Mononuclear cell (primary cell): ENCODE measurements around the gene SOX21. TPM values are rescaled to one million over a fixed set of nuclear protein-coding genes. Genes with fewer than 3 reads are reported as not detected.

Source experiments
- H3K27me3 ChIP-seq: 2 replicates; pipeline ENCODE4 v1.6.0; 2011; ENCODE audit warnings: low read length, control low read depth; ENCODE audit not compliant: insufficient read depth
- H3K4me1 ChIP-seq: 2 replicates; pipeline ENCODE4 v1.5.1; 2011; ENCODE audit warnings: mild to moderate bottlenecking, low read length, control low read depth; ENCODE audit not compliant: insufficient read depth
- H3K4me3 ChIP-seq: 2 replicates; pipeline ENCODE4 v1.5.1; 2011; ENCODE audit warnings: mild to moderate bottlenecking, low read length, moderate library complexity
- H3K9me3 ChIP-seq: 2 replicates; pipeline ENCODE4 v1.5.1; 2011; ENCODE audit warnings: low read depth, mild to moderate bottlenecking, control low read depth, low read length
- total RNA-seq: library from RNA; depleted of rRNA; stranded (reverse); fragments of >200 nt; gene quantifications from one replicate; pipeline ENCODE4 v1.2.3, GENCODE V29; 2012

Gene SOX21
- total RNA-seq, 1 donor: not detected

- peaks cover 13% of the 10 kb centered on the region for H3K4me1 ChIP-seq
- H3K4me3 ChIP-seq: no peak overlapping the region
- peaks cover 84% of the 10 kb centered on the region for H3K27me3 ChIP-seq
- no peaks in the 10 kb centered on the region for H3K9me3 ChIP-seq
Observed at GRCh38 chr13:94712812-94713560, 641 bp upstream of the SOX21 start.

- Histone ChIP-seq H3K9me3 (no peaks in the 10 kb centered on the region), H3K4me3 (no peak overlapping the region), H3K4me1 (peaks cover 18% of the 10 kb centered on the region), H3K27me3 (peaks cover 86% of the 10 kb centered on the region)
Observed at GRCh38 chr13:94711561-94712286, 621 bp downstream of the SOX21 start.

GRCh38 chr13:94710881-94711560 is 1.3 kb downstream of the SOX21 start:
- no peaks in the 10 kb centered on the region for H3K9me3 ChIP-seq
- H3K27me3 ChIP-seq: peaks cover 86% of the 10 kb centered on the region
- peaks cover 18% of the 10 kb centered on the region for H3K4me1 ChIP-seq
- no peak overlapping the region for H3K4me3 ChIP-seq

GRCh38 chr13:94710065-94710781 is 2.1 kb downstream of the SOX21 start:
- H3K4me3 ChIP-seq: no peak overlapping the region
- H3K9me3 ChIP-seq: no peaks in the 10 kb centered on the region
- peaks cover 18% of the 10 kb centered on the region for H3K4me1 ChIP-seq
- H3K27me3 ChIP-seq: peaks cover 86% of the 10 kb centered on the region

GRCh38 chr13:94709001-94709834 is 3.1 kb downstream of the SOX21 start:
- Histone ChIP-seq H3K27me3 (peaks cover 85% of the 10 kb centered on the region), H3K4me3 (no peak overlapping the region), H3K4me1 (peaks cover 18% of the 10 kb centered on the region)

GRCh38 chr13:94708031-94708859 is 4.1 kb downstream of the SOX21 start:
- Histone ChIP-seq H3K4me3 (no peak overlapping the region), H3K27me3 (peaks cover 87% of the 10 kb centered on the region), H3K4me1 (peaks cover 18% of the 10 kb centered on the region), H3K9me3 (no peaks in the 10 kb centered on the region)

More at GRCh38 chr13:94709001-94709834, 3.1 kb downstream of the SOX21 start:
- H3K9me3 ChIP-seq: no peaks in the 10 kb centered on the region

- Histone ChIP-seq H3K4me3 (no peak overlapping the region), H3K4me1 (peaks cover 18% of the 10 kb centered on the region), H3K9me3 (no peaks in the 10 kb centered on the region), H3K27me3 (peaks cover 88% of the 10 kb centered on the region)
Observed at GRCh38 chr13:94707400-94708021, 4.8 kb downstream of the SOX21 start.

- H3K4me3 ChIP-seq: no peak overlapping the region
- H3K4me1 ChIP-seq: peaks cover 13% of the 10 kb centered on the region
- peaks cover 89% of the 10 kb centered on the region for H3K27me3 ChIP-seq
- H3K9me3 ChIP-seq: no peaks in the 10 kb centered on the region
Observed at GRCh38 chr13:94706843-94707399, 5.4 kb downstream of the SOX21 start.

- Histone ChIP-seq H3K4me1 (peaks cover 9% of the 10 kb centered on the region), H3K27me3 (peaks cover 96% of the 10 kb centered on the region), H3K4me3 (no peak overlapping the region), H3K9me3 (no peaks in the 10 kb centered on the region)
Observed at GRCh38 chr13:94706101-94706842, 6.1 kb downstream of the SOX21 start.

GRCh38 chr13:94705081-94706030 is 7.0 kb downstream of the SOX21 start:
- Histone ChIP-seq H3K27me3 (peaks cover 99% of the 10 kb centered on the region), H3K4me3 (no peak overlapping the region), H3K4me1 (peaks cover 5% of the 10 kb centered on the region), H3K9me3 (no peaks in the 10 kb centered on the region)

- peaks cover 5% of the 10 kb centered on the region for H3K4me1 ChIP-seq
- no peak overlapping the region for H3K4me3 ChIP-seq
- no peaks in the 10 kb centered on the region for H3K9me3 ChIP-seq
- peaks cover 97% of the 10 kb centered on the region for H3K27me3 ChIP-seq
Observed at GRCh38 chr13:94704377-94705080, 7.8 kb downstream of the SOX21 start.
